ENCODE measurements around the gene TMEM134.

TMEM134 gene

DNA sequence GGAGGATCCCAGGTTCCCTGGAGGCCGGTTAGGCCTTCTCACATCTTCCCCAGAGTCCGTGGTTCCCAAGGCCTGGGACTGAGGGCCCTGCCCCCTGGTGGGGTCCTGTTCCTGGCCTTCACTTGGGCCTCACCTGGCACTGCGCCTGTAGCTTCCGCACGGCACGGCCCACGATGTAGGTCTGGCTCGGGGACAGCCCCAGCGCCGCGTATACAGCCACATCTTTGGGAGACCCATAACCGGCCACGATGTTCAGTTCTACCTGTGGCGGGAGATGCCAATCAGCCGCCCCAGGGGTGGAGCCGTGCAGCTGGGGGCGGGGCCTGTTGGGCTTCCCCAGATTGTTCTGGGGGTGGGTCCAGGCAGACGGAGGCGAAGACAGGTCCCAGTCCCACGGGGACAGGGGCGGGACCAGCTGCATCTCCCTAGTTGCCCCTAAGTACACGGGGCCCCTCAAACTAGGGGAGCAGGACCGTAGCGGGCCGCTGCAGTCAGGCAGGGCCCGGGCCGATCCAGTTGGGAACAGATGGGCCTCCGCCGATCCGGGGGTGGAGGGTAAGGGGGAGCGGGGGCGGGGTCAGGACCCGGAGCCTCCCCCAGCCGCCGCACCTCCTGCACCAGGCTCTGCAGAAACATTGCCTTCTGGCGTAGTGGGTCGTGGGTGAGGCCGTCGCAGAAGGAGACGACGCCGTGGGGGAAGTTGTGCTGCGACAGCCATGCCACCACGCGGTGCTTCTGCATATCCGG is 23.9 kb upstream of the TMEM134 start:
- no peak for TF ChIP-seq EZH2 (IDR thresholded peaks at IDR 0.05; ENCODE audit: borderline replicate concordance, low read length)
- TF ChIP-seq, protein P1, sequence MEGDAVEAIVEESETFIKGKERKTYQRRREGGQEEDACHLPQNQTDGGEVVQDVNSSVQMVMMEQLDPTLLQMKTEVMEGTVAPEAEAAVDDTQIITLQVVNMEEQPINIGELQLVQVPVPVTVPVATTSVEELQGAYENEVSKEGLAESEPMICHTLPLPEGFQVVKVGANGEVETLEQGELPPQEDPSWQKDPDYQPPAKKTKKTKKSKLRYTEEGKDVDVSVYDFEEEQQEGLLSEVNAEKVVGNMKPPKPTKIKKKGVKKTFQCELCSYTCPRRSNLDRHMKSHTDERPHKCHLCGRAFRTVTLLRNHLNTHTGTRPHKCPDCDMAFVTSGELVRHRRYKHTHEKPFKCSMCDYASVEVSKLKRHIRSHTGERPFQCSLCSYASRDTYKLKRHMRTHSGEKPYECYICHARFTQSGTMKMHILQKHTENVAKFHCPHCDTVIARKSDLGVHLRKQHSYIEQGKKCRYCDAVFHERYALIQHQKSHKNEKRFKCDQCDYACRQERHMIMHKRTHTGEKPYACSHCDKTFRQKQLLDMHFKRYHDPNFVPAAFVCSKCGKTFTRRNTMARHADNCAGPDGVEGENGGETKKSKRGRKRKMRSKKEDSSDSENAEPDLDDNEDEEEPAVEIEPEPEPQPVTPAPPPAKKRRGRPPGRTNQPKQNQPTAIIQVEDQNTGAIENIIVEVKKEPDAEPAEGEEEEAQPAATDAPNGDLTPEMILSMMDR (IDR thresholded peaks at IDR 0.05; ENCODE audit: low read length), result no peak
- Histone ChIP-seq H4K20me1 (ENCODE audit: insufficient read depth, low read length) (no peaks in the 10 kb centered on the region), H3K9me3 (ENCODE audit: low read length) (no peaks in the 10 kb centered on the region), H3K27ac (ENCODE audit: low read depth, low read length, poor library complexity, severe bottlenecking) (no peak overlapping the region), H3K79me2 (ENCODE audit: insufficient read depth, low read length) (no peaks in the 10 kb centered on the region), H3K4me2 (ENCODE audit: low read length) (no peak overlapping the region), H3F3A (ENCODE audit: insufficient read depth, low read length) (no peaks in the 10 kb centered on the region), H3K9ac (ENCODE audit: low read length) (no peak overlapping the region), H2AFZ (ENCODE audit: low read length) (no peak overlapping the region), H3K4me3 (ENCODE audit: low read depth, low read length, poor library complexity, severe bottlenecking) (no peak overlapping the region), H3K36me3 (ENCODE audit: insufficient read depth, low read length) (peaks cover 72% of the 10 kb centered on the region; the same call in 1 of the 2 replicates), H3K4me1 (ENCODE audit: insufficient read depth, low read length, severe bottlenecking) (peaks cover 6% of the 10 kb centered on the region), H3K9me2 (ENCODE audit: low read depth, low read length) (no peaks in the 10 kb centered on the region), H3K27me3 (ENCODE audit: insufficient read depth, low read length) (no peaks in the 10 kb centered on the region)

DNA sequence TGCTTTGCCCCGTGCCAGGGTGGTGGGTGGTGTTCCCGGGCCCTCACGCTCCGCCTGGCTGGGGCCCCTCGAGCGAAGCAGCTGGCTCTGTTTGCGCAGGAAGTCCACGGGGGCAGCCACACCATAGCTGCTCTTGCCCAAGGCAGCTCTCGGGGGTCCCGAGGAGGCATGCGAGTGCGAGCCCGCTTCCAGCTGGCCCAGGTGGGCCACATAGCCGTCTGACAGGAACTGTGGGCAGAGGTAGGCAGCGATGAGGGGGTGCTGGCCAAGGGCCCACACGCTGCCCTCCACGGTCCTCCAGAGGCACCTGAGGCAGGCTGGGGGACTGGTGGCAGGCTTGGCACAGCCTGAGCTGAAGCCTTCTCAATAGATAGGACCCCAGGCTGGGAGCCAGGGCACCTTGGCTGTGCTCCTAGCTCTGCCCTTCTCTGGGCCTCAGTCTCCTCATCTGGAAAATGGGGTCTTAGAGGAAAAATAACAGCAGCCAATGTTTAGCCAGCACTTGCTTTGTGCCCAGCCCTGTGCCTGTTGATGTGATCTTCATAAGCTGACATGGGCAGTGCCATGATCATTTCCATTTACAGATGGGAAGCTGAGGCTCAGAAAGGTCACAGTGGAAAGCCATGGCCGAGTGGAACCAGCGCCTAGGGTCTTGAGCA is 23.1 kb upstream of the TMEM134 start:
- TF ChIP-seq, protein P1 (IDR thresholded peaks at IDR 0.05; ENCODE audit: low read length), result no peak
- TF ChIP-seq EZH2 (IDR thresholded peaks at IDR 0.05; ENCODE audit: borderline replicate concordance, low read length), result no peak
- Histone ChIP-seq H3K79me2 (ENCODE audit: insufficient read depth, low read length) (no peaks in the 10 kb centered on the region), H3K27ac (ENCODE audit: low read depth, low read length, poor library complexity, severe bottlenecking) (no peak overlapping the region), H3F3A (ENCODE audit: insufficient read depth, low read length) (no peaks in the 10 kb centered on the region), H3K27me3 (ENCODE audit: insufficient read depth, low read length) (no peaks in the 10 kb centered on the region), H3K9me2 (ENCODE audit: low read depth, low read length) (no peaks in the 10 kb centered on the region), H3K4me1 (ENCODE audit: insufficient read depth, low read length, severe bottlenecking) (peaks cover 6% of the 10 kb centered on the region), H4K20me1 (ENCODE audit: insufficient read depth, low read length) (no peaks in the 10 kb centered on the region), H3K9ac (ENCODE audit: low read length) (no peak overlapping the region), H3K4me2 (ENCODE audit: low read length) (no peak overlapping the region), H3K36me3 (ENCODE audit: insufficient read depth, low read length) (peaks cover 71% of the 10 kb centered on the region; the same call in 1 of the 2 replicates), H3K9me3 (ENCODE audit: low read length) (no peaks in the 10 kb centered on the region), H3K4me3 (ENCODE audit: low read depth, low read length, poor library complexity, severe bottlenecking) (no peak overlapping the region), H2AFZ (ENCODE audit: low read length) (no peak overlapping the region)

DNA sequence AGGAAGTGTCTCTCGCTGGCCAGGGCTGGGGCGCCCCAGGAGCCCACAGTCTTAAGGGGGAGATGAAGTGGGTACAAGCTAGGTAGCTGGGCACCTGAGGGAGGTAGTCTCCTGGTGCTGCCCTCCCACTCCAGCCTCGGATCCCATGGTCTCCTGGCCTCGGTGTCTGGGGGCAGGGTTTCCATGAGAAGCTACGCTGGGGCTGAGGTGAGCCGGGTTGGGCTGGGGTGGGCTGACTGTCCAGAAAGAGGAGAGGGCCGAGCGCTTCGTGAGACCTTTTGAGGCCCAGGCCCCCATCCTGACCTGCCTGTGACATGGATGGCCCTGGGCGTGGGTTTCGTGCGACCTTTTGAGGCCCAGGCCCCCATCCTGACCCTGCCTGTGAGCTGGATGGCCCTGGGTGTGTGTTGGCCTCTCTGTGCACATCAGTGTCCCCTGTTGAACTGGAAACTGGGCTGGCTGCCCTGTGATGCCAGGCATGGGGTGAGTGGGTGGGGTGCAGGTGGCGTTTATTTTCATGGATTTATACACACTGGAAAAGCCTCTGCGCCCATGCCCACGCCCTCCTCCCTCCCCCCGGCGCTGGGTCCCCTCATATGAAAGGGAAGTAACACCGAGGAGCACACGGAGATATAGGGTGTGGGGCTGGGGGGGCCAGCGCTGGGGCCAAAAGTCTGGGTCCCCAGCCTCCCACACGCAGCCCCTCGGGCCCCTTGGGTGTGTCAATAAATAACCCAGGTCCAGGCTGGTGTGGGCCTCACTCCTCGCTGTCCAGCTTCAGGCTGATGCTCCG is 22.4 kb upstream of the TMEM134 start:
- Histone ChIP-seq H3K4me2 (ENCODE audit: low read length) (no peak overlapping the region), H3K27ac (ENCODE audit: low read depth, low read length, poor library complexity, severe bottlenecking) (no peak overlapping the region), H4K20me1 (ENCODE audit: insufficient read depth, low read length) (no peaks in the 10 kb centered on the region), H2AFZ (ENCODE audit: low read length) (no peak overlapping the region), H3K79me2 (ENCODE audit: insufficient read depth, low read length) (no peaks in the 10 kb centered on the region), H3K9me2 (ENCODE audit: low read depth, low read length) (no peaks in the 10 kb centered on the region), H3K27me3 (ENCODE audit: insufficient read depth, low read length) (no peaks in the 10 kb centered on the region), H3K4me1 (ENCODE audit: insufficient read depth, low read length, severe bottlenecking) (peaks cover 11% of the 10 kb centered on the region), H3K4me3 (ENCODE audit: low read depth, low read length, poor library complexity, severe bottlenecking) (no peak overlapping the region), H3K9ac (ENCODE audit: low read length) (no peak overlapping the region), H3F3A (ENCODE audit: insufficient read depth, low read length) (no peaks in the 10 kb centered on the region), H3K36me3 (ENCODE audit: insufficient read depth, low read length) (peaks cover 65% of the 10 kb centered on the region; the same call in 1 of the 2 replicates), H3K9me3 (ENCODE audit: low read length) (no peaks in the 10 kb centered on the region)
- TF ChIP-seq, protein P1 (IDR thresholded peaks at IDR 0.05; ENCODE audit: low read length), result no peak
- TF ChIP-seq EZH2 (IDR thresholded peaks at IDR 0.05; ENCODE audit: borderline replicate concordance, low read length), result no peak
